Heart left ventricle (tissue), 16 donors: ENCODE data around the gene C4orf51. TPM values are rescaled to one million over a fixed set of nuclear protein-coding genes. Genes with fewer than 3 reads are reported as not detected.
"Not testable (repeated sequence)": the region's sequence is repeated elsewhere in the genome, so short reads cannot be mapped to it uniquely, and the experiment has no call there.

Experiments used
- ATAC-seq, 4 donors: fragments of 200-7000 bp; cut with Tn5 transposase; one replicate each; pipeline ENCODE4 v1.9.1; 2020 to 2022; ENCODE audit warnings: moderate library complexity in 4 of 4, mild to moderate bottlenecking in 3 of 4, moderate number of reproducible peaks in 1 of 4
- DNase-seq, 5 donors: peaks; one replicate each; pipeline ENCODE4 v3.0.0-alpha.2; 2020
- H3K27ac ChIP-seq, 12 donors: fragments of 200-600 bp; sonication (generic) in 4 of 12; one replicate each; pipeline versions ENCODE4 v1.5.0 to v1.8.0; 2016 to 2022; ENCODE audit warnings: mild to moderate bottlenecking in 2 of 12
- H3K27me3 ChIP-seq, 9 donors: fragments of 200-600 bp; sonication (generic) in 2 of 9; one replicate each; pipeline versions ENCODE4 v1.5.1 to v1.8.0; 2016 to 2022; ENCODE audit warnings: mild to moderate bottlenecking in 3 of 9
- H3K36me3 ChIP-seq, 9 donors: fragments of 200-600 bp; sonication (generic) in 2 of 9; one replicate each; pipeline versions ENCODE4 v1.5.0 to v1.8.0; 2018 to 2022; ENCODE audit warnings: mild to moderate bottlenecking in 2 of 9
- H3K4me1 ChIP-seq, 12 donors: fragments of 200-600 bp; sonication (generic) in 4 of 12; one replicate each; pipeline versions ENCODE4 v1.5.0 to v1.8.0; 2016 to 2022; ENCODE audit warnings: mild to moderate bottlenecking in 3 of 12
- H3K4me3 ChIP-seq, 12 donors: fragments of 200-600 bp; sonication (generic) in 4 of 12; one replicate each; pipeline versions ENCODE4 v1.5.0 to v1.8.0; 2017 to 2022; ENCODE audit warnings: mild to moderate bottlenecking in 9 of 12, moderate library complexity in 4 of 12
- H3K9me3 ChIP-seq, 12 donors: fragments of 200-600 bp; sonication (generic) in 4 of 12; one replicate each; pipeline versions ENCODE4 v1.5.0 to v1.8.0; 2016 to 2022; ENCODE audit warnings: mild to moderate bottlenecking in 1 of 12
- POLR2A ChIP-seq, 2 donors: fragments of 450-650 bp; IDR thresholded peaks; one replicate each; pipeline ENCODE4 v1.6.1; 2017; ENCODE audit warnings: antibody characterized with exemption in 2 of 2, mild to moderate bottlenecking in 2 of 2, moderate library complexity in 2 of 2
- WGBS, 4 donors: extraction: QIAGEN DNeasy Blood & Tissue Kit in 2 of 4; methylation state at CpG; one replicate each; pipeline versions ENCODE4 v1.1.5 to v1.1.7; 2013 to 2018; 5-methylcytosine and 5-hydroxymethylcytosine counted together
- intact Hi-C, 10 donors: fragments of 100-400 bp; cut with DNase I; formaldehyde crosslinking; loops; one replicate each; pipeline versions ENCODE4 v1.11.1 to v1.14.2; 2022
- polyA plus RNA-seq, 2 donors: library from polyadenylated mRNA; stranded (reverse); fragments of 200-250 nt; gene quantifications; one replicate each; pipeline ENCODE4 v1.2.3, GENCODE V29; 2013
- total RNA-seq, 9 donors: library from RNA; depleted of rRNA in 2 of 9; stranded (reverse); fragments of >200 nt in 2 of 9; fragmentation: NEBNext Ultra II Directional in 3 of 9; extraction: Animal tissue kit (Norgen Biotek cat#: 25700) in 3 of 9; gene quantifications; one replicate each; pipeline versions ENCODE4 v1.1.0 to v1.2.4, GENCODE V29; 2016 to 2023
- TF ChIP-seq, protein P1 (sequence below), 12 donors: fragments of 200-600 bp; sonication (generic) in 4 of 12; IDR thresholded peaks; one replicate each; pipeline versions ENCODE4 v1.5.0 to v1.8.0; 2018 to 2022; ENCODE audit warnings: antibody characterized with exemption in 12 of 12, mild to moderate bottlenecking in 5 of 12
- donor health status: ischemic (EF 13 %, LVEDD 7.1; RV severe dilation, severe dysfunction).
- donor health status: healthy with polysubstance abuse.
- donor health status: DM: no; HTN: yes; CAD: no.
- donor health status: DM: no; HTN: no; CAD: no.
- donor health status: ischemic (EF 25% LVEDD 6.9; RV normal size, moderate dysfunction).
- donor health status: ischemic (EF 25% LVEDD 5.7; RV mildly dilated, moderate dysfunction).
- donor health status: healthy.
- donor health status: DM: yes; HTN: yes; CAD: no.
- donor health status: ischemic (EF 35%, LVEDD 5.7; RV mildly dilated, moderate dysfunction).
- donor health status: nonischemic (EF 11% LVEDD 7.7; RV severe dilation, severe dysfunction).
- donor health status: DM: yes; HTN: yes; CAD: no.
- donor health status: PGD.
- donor health status: ischemic (EF 29% LVEDD 5.4; RV normal size, mild dysfunction).
- donor health status: nonischemic (EF 23%, LVEDD 6.1; RV moderate dilation, normal function).

The C4orf51 gene
- total and polyA plus RNA-seq, 11 donors = not detected

DNA sequence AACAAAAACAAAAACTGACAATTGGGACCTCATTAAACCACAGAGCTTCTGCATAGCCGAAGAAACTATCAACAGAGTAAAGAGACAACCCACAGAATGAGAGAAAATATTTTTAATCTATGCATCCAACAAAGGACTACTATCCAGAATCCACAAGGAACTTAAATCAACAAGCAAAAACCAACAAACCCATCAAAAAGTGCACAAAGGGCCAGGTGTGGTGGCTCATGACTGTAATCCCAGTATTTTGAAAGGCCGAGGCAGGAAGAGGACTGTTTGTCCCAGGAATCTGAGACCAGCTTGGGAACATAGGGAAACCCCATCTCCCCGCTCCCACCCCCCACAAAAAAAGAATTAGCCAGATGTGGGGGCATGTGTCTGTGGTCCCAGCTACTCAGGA, 10.7 kb downstream of the C4orf51 start:
- intact Hi-C loops = no loop called here
- WGBS, 4 donors = 91 to 94% (median 94%) methylated on average over 3 of the region's 3 CpGs
- H3K4me1 ChIP-seq = peaks cover 0 to 4% (median 0%) of the 10 kb centered on the region in 12 donors
- TF ChIP-seq, protein P1, sequence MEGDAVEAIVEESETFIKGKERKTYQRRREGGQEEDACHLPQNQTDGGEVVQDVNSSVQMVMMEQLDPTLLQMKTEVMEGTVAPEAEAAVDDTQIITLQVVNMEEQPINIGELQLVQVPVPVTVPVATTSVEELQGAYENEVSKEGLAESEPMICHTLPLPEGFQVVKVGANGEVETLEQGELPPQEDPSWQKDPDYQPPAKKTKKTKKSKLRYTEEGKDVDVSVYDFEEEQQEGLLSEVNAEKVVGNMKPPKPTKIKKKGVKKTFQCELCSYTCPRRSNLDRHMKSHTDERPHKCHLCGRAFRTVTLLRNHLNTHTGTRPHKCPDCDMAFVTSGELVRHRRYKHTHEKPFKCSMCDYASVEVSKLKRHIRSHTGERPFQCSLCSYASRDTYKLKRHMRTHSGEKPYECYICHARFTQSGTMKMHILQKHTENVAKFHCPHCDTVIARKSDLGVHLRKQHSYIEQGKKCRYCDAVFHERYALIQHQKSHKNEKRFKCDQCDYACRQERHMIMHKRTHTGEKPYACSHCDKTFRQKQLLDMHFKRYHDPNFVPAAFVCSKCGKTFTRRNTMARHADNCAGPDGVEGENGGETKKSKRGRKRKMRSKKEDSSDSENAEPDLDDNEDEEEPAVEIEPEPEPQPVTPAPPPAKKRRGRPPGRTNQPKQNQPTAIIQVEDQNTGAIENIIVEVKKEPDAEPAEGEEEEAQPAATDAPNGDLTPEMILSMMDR (IDR thresholded peaks at IDR 0.05) = no peak
- TF ChIP-seq POLR2A (IDR thresholded peaks at IDR 0.05) = no peak
- H3K27ac ChIP-seq = no peak overlapping the region
- no peaks in the 10 kb centered on the region for H3K9me3 ChIP-seq
- no peak for ATAC-seq
- H3K36me3 ChIP-seq = no peaks in the 10 kb centered on the region
- no peak for DNase-seq
- no peaks in the 10 kb centered on the region for H3K27me3 ChIP-seq
- H3K4me3 ChIP-seq = no peak overlapping the region

GRCh38 chr4:145691416-145691815, 11.5 kb downstream of the C4orf51 start:
- H3K27me3 ChIP-seq, ATAC-seq, H3K36me3 ChIP-seq, H3K4me1 ChIP-seq, H3K9me3 ChIP-seq, H3K27ac ChIP-seq, H3K4me3 ChIP-seq, DNase-seq, intact Hi-C loops: not testable (repeated sequence)
- WGBS, 4 donors = 92 to 94% (median 93%) methylated on average over 2 of the region's 2 CpGs

DNA sequence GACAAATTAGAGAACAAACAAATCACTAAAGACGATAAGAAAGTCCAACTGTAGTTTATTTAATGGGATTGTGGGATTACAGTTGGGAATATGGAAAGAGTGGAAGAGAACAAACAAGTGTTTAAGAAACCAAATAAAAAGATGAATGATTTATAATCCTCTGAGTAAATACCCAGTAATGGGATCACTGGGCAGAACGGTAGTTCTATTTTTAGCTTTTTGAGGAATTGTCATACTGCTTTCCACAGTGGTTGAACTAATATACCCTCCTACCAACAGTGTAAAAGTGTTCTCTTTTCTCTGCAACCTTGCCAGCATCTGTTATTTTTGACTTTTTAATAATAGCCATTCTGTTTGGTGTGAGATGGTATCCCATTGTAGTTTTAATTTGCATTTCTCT, 15.0 kb downstream of the C4orf51 start:
- no peaks in the 10 kb centered on the region for H3K27me3 ChIP-seq
- H3K27ac ChIP-seq = no peak overlapping the region
- H3K4me1 ChIP-seq = peaks cover 0 to 4% (median 0%) of the 10 kb centered on the region in 12 donors
- 44 to 55% (median 49%) methylated on average over 2 of the region's 2 CpGs for WGBS, 4 donors
- H3K36me3 ChIP-seq = no peaks in the 10 kb centered on the region
- H3K4me3 ChIP-seq = no peak overlapping the region
- ATAC-seq (no peak), DNase-seq (no peak)
- no peak for TF ChIP-seq POLR2A (IDR thresholded peaks at IDR 0.05)
- TF ChIP-seq, protein P1 (IDR thresholded peaks at IDR 0.05) = no peak
- intact Hi-C loops = no loop called here
- no peaks in the 10 kb centered on the region for H3K9me3 ChIP-seq

- Histone ChIP-seq H3K4me3 (no peak overlapping the region), H3K36me3 (no peaks in the 10 kb centered on the region), H3K9me3 (no peaks in the 10 kb centered on the region), H3K27me3 (no peaks in the 10 kb centered on the region), H3K4me1 (peaks cover 0 to 4% (median 0%) of the 10 kb centered on the region in 12 donors), H3K27ac (no peak overlapping the region)
- DNase-seq (no peak), ATAC-seq (no peak)
- WGBS, 4 donors = 94 to 97% (median 97%) methylated on average over 2 of the region's 2 CpGs
- intact Hi-C loops = no loop called here
- TF ChIP-seq POLR2A (IDR thresholded peaks at IDR 0.05) = no peak
- TF ChIP-seq, protein P1 (IDR thresholded peaks at IDR 0.05) = no peak
These were observed 17.4 kb downstream of the C4orf51 start for GRCh38 chr4:145697332-145697731.

DNA sequence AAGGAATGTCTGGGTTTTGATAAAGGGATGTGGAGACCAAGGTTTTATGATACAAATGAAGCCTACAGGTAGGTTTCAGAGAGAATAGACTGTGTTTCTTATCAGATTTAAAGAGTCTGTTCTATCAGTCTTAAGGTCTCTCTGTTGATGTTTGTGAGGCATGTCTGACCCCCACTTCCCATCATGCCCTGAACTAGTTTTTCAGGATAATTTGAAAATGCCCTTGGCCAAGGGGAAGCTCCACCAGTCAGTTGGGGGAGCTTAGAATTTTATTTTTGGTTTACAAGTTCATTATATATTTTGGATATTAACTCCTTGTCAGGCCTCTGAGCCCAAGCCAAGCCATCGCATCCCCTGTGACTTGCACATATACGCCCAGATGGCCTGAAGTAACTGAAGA, 18.6 kb downstream of the C4orf51 start:
- no peak for TF ChIP-seq POLR2A (IDR thresholded peaks at IDR 0.05)
- TF ChIP-seq, protein P1 (IDR thresholded peaks at IDR 0.05) = no peak
- no peak for ATAC-seq
- no peaks in the 10 kb centered on the region for H3K27me3 ChIP-seq
- no peak for DNase-seq
- no peak overlapping the region for H3K27ac ChIP-seq
- no peak overlapping the region for H3K4me3 ChIP-seq
- H3K9me3 ChIP-seq = no peaks in the 10 kb centered on the region
- peaks cover 0 to 4% (median 0%) of the 10 kb centered on the region in 12 donors for H3K4me1 ChIP-seq
- H3K36me3 ChIP-seq = no peaks in the 10 kb centered on the region
- intact Hi-C loops = no loop called here
- 84 to 100% (median 94%) methylated on average over 2 of the region's 2 CpGs for WGBS, 4 donors
